HT-29 (cell line): Measurements from ENCODE around the gene NR5A2. TPM values are rescaled to one million over a fixed set of nuclear protein-coding genes. Genes with fewer than 3 reads are reported as not detected.

Experiments used
- DNase-seq: peaks from one replicate; pipeline ENCODE4 v3.0.0-alpha.2; 2015; ENCODE audit warnings: low spot score
- total RNA-seq: library from RNA; depleted of rRNA; stranded (reverse); fragments of >200 nt; shearing (Covaris generic); gene quantifications from 2 replicates; pipeline ENCODE4 v1.2.3, GENCODE V29; 2014

Gene NR5A2
- total RNA-seq, 1 experiment from 2014 or later, result 2.6 TPM

DNA sequence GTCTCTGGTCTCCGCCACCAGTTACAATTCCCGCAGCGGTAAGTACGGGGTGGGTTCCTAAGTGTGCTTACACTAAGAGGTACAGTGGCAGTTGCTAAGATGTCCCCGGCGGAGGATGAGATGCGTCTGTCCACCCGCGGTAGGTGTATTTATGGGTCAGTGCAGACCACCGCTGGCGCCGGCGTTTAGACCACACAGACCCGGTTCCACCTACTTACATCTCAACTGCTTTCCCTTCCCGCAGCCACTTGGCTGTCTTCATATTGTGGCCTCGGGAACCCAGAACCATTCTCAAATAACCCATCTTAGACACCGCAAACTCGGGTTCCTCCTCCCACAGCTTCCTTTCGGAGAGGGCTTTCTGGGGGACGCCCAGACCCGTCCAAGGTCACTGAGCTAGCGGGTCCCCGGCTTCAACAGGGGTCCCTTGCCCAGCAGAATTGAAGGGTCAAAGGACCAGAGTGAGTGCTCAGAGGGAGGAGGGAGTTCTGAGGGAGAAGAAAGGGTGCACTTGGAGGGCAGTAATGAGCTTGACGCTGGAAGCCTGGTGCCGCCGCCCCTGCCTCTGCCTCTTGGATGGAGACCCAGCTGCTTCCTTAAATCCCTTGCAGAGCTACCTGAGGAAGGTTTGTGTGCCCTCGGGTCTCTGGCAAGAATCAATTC, 8.6 kb downstream of the NR5A2 start:
- no peak for DNase-seq

DNA sequence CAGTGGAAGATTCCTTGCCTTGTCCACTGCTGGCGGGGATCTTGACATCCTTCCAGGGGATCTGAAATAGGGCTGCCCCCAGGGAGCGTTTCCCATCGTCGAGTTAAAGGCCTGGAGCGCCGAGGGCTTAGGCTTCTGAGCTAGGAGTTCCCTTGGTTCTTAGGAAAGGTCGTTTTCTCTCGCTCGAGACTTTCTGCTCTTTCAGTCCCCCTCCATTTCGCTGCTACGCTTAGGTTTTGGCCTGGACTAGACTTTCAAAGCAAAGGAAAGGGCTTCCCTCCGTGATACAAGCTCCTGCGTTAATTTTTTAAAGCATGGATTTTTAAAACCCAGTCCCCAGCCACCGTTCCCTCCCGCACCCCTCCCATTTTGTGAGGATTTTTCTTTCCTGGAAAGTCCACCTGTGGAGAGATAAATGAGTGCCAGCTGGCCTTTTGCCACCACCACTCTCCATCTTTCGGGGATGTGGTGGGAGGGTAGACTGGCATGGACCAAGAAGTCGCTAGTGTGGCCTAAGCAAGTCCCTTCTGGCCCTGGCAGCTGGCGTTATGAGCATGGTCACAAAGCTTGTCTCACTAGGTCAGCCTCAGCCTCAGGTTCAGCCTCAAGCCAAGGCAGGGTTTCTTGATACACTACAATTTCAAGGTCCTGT, 9.2 kb downstream of the NR5A2 start:
- DNase-seq, result no peak

- no peak for DNase-seq
These were observed 10.0 kb downstream of the NR5A2 start for GRCh38 chr1:200037501-200037900.

DNA sequence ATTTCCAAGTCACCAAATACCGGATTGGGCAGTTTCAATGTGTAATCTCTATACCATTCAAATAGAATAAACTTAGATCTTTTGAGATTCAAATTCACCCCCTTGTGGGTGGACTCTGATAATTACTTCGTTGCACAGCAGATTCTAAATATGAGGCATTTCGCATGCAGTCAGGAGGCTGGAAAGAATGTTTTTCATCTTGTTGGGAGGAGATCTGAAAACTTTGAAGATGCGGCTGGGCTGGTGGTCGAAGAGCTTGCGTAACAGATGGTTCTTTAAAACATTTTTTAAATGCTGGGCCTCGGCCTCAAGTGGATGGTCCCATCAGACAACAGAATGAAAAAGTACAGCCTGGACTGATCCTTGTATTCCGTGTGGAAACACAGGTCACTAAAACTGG, 10.4 kb downstream of the NR5A2 start:
- no peak for DNase-seq

DNA sequence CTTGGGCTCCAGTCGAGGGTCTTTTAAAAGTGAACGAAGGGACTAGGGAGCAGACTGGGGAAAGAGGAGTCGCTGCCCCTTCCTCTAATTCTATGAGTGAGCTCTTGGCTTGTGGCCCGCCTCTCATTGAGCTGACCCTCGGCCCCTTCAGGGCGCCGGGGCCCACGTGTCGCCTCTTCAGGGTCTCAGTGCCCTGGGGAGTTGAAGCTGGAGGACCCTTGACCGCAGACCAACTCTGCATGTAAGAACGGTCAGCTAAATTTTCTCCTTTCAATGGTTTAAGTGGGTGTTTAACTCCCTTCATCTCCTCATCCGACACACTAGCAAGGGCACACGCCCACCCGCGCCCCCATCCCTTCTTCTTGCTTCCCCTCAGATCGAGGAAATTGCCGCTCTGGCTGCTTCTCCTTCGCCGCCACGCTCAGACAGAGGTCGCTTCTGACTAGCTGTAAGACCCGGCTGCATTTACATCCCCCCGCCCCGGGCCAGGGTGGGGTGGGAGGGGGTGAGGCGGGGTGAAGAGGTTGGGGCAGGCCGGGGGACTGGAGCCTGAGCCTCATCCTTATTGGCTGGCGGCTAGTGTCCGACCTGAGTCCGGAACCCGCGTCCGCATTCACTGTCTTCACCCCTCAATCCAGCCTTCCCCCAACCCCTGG, 10.9 kb downstream of the NR5A2 start:
- DNase-seq, result no peak

GRCh38 chr1:200038981-200039848, 11.7 kb downstream of the NR5A2 start:
- DNase-seq, result peak; percentile 65

DNA sequence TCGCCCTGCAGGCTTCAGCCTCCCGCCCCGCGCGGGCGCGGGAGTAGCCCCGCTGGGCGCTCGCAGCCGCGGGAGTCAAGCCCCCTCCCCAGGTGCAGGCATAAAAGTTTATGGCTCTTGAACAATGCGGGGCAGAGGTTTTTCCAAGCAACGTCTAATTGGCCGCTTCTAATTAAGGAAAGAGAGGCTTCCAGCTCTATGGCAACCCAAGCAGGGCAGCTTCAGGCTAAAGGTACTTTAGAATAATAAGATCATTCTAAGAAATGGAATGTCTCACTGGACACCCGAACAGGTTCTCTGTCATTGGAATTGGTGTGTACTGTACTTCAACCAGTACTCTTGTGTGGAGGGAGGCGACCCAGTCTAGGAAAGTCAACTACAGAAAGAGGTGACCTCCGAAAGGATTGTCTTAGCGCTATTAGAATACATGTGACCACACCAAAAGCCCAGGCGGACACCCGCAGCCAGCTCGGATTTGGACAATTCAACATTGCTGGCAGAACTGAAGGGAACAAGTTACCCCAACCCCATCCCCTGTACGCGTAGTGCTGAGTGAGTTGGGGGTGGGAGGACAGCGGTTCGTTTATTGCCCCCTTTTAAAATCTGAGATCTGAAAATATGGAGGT, 12.5 kb downstream of the NR5A2 start:
- peak; percentile 55 for DNase-seq

DNA sequence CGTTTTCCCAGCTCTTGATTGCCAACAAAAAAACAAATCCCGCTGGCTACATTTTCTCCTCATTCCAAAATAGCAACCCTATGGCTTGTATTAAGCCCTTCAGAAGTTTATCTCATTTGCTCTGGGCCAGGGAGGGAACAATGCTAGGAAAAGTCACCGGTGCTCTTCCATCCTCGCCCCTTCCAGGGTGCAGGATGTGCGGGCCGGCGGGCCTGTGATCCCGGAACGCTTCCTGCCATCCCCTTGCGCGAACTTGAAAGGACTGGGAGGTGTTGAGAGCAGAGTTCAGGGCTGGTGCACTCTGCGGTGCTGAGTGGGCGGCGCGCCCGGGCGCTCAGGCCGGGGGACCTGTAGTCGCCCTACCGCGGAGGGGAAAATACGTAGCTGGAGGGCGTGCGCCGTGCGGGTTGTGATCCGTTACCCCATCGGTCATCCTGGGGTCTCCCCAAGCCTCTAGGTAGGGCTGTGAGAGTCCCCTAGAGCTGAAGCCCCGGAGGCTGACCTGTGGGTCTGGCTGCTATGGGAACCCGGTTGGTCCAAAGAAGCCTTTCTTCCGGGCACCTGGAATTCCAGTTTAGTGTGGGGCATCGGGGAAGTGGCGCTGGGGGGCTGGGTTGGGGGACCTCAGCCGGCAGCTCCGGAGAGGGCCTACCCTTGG, 13.1 kb downstream of the NR5A2 start:
- peak; percentile 77 for DNase-seq

- DNase-seq, result no peak
These were observed 14.0 kb downstream of the NR5A2 start for GRCh38 chr1:200041337-200042118.

DNA sequence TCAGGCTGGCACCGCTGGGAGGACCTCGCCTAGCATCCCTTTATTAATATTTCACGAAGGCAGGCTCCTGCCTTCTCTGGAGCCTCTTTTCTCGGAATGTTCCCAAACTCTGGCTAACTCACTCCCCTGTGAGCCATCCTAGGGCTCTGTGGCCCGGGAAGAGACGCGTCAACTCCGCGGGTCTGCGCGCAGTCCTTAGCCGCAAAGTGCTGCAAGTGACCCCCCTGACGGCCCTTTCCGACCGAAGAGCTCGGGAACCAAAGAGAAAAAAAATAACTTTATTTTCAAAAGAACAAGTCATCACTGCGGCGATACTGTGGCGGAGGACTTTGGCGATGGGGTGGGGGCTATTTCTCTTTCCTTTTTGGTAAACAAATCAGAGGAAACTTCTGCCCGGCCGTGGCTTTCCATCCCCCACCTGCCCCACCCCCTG, 14.6 kb downstream of the NR5A2 start:
- DNase-seq, result no peak

GRCh38 chr1:200042552-200043335, 15.2 kb downstream of the NR5A2 start:
- DNase-seq, result peak; percentile 59

DNA sequence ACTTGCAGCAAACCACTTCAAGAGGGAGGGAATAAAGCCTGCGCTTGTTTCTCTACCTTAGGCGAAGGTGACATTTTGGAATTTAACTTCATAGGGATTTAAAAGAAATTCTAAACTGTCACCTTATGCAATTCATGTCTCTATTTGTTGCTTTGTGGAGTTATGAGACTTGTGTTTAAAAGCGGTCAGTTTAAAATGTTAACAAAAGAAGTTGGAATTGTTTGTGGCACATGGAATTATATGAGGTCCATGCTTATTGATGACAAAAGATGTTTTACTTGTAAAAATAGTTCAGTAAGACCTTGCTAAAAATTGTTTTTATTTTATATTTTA, 15.8 kb downstream of the NR5A2 start:
- no peak for DNase-seq

DNA sequence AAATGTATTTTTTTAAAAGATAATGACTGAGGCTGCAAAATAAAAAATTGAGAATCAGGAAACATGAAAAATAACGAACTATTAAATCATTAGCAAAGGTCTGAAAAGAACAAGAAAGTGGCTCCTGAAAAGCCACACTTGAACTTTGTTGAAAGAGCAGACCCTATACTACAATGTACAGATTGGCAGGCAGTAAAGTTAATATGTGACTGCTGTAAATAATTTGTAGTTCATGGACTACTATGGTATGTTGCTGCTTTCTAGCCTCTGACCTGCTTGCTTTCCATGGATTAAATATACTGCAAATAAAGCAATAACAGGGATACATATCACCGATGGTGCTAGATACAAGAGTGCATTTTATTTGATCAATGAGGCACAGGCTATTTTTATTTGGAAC, 18.6 kb downstream of the NR5A2 start:
- DNase-seq, result no peak

DNA sequence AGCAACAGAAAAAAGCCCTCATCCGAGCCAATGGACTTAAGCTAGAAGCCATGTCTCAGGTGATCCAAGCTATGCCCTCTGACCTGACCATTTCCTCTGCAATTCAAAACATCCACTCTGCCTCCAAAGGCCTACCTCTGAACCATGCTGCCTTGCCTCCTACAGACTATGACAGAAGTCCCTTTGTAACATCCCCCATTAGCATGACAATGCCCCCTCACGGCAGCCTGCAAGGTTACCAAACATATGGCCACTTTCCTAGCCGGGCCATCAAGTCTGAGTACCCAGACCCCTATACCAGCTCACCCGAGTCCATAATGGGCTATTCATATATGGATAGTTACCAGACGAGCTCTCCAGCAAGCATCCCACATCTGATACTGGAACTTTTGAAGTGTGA, 20.7 kb downstream of the NR5A2 start:
- no peak for DNase-seq

DNA sequence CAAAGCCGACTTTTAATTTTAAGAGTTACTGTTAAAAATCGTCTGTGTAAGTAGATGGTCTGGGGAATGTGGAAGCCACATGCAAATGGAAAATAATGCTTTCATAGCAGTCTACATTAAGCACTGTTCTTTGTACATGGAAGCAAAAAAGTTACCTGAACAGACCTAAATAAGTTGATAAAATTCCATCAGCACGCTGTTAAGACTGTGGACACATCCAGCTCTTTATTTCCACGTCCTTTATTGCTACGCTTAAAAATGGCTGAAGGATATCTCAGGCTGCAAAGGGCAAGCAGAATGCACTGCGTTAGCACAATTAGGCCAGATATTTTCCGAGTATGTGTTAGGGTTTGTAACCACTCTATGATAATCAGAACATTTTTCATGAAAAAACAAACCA, 22.3 kb downstream of the NR5A2 start:
- no peak for DNase-seq

GRCh38 chr1:200051620-200052019, 24.1 kb downstream of the NR5A2 start:
- no peak for DNase-seq

GRCh38 chr1:200053091-200053490, 25.6 kb downstream of the NR5A2 start:
- no peak for DNase-seq

GRCh38 chr1:200053646-200054045, 26.1 kb downstream of the NR5A2 start:
- DNase-seq, result no peak

GRCh38 chr1:200058341-200058740, 30.8 kb downstream of the NR5A2 start:
- DNase-seq, result no peak

DNA sequence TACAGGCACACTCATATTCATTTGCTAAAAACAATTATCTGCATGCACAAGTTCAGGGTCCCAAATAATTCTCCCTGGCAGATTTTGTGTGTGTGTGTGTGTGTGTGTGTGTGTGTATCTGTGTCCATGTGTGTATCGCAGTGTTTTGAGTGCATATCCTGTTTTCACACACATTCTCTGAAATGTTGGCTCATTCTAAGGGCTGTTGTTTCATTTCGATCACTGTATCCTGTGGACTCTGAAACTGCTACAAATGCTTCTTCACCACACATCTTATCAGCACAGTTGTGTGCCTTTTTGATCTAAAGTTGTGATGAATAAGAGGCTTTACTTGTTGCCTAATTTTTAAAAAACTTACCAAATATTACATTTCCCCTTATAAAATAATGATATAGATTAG, 34.6 kb downstream of the NR5A2 start:
- DNase-seq, result no peak
